GM19463 (cell line): ENCODE data around the gene RNF157.
A peak's percentile ranks its signal among the peaks of the same experiment; 100 is the strongest.

ENCODE experiments used
- ATAC-seq: cut with Tn5 transposase; IDR thresholded peaks from one replicate; pipeline ENCODE4 v1.9.1; 2021; ENCODE audit warnings: mild to moderate bottlenecking, moderate library complexity; ENCODE audit not compliant: unreplicated experiment

Gene RNF157

DNA sequence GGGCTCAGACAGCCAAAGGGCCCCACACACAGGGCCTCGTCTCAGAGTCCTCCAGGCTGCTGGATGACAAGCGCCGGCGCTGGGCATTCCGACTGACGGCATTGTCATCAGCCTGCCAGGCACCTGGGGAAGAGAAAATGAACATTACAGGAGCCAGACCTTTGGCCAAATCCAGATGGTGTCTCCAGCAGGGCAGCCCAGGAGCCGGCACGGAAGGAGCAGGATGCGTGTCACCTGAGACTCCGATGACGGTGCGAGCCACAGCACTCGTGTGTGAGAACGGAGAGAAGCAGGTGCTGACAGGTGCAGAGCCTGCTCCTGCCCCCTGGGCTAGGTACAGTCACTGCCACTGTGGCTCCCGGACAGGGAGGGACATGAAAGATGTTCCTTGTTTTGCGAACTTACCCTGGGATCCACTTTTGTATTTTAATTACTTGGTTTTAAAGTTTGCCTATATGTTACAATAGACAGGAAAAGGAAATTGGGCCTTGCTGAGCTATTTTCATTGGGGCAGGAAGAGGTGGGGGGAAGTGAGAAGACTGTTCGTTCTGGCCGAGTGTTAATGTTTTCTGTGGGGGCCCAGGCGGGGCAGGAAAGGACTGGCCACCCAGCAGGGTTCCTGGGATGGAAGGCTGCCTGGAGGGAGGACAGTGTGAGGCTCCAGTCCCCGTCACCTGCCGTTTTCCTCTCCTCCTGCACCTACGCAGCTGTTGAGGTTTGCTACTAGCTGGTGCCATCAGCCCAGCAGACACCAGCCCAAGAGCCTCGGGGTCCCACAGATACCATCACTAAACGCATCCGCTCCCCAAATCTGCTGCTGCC is 94.9 kb downstream of the RNF157 start:
- no peak for ATAC-seq

DNA sequence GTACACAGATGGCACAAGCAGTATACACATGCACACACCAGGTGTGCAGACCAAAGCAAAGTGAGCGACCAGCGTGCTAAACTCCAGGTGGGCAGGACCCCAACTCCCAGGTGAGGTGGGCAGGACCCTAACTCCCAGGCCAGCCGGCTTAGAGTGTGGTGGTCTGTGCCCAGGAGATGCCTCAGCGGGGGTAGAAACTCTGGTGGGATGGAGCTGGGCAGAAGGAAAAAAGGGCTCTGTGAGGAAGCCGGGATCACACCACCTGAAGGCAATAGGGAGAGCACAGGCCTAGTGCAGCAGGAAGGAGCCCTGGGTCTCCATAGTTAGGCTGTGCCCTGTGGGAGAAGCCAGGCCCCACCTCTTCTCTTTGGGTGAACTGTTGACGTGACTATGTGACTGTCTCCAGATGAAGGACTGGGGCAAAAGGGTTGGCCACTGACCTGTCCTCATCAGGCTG is 97.7 kb downstream of the RNF157 start:
- no peak for ATAC-seq

DNA sequence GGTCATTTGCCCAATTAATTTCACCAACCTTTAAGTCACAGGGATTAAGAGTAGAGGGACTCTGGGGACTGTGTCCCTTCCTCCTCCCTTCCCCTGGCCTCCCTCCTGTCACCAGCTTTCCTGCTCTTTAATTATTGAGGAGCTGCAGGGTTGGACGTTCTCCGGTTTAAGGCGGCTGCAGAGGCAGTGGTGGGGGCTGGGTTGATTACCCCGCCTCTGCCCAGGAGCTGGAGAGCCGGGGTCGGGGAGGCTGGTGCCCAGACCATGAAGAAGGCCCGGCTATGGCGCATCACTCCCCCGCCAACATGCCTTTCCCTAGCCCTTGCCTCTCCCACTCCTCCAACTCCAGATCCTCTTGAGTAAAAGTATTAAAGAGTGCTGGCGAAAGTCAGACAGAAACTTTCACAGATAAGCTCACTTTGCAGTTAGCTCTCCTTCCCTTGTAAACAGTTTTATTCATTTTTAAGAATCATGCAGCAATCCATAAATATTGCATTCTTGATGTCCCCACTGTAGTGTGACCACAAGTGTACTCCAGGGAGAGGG is 98.2 kb downstream of the RNF157 start:
- ATAC-seq: no peak

DNA sequence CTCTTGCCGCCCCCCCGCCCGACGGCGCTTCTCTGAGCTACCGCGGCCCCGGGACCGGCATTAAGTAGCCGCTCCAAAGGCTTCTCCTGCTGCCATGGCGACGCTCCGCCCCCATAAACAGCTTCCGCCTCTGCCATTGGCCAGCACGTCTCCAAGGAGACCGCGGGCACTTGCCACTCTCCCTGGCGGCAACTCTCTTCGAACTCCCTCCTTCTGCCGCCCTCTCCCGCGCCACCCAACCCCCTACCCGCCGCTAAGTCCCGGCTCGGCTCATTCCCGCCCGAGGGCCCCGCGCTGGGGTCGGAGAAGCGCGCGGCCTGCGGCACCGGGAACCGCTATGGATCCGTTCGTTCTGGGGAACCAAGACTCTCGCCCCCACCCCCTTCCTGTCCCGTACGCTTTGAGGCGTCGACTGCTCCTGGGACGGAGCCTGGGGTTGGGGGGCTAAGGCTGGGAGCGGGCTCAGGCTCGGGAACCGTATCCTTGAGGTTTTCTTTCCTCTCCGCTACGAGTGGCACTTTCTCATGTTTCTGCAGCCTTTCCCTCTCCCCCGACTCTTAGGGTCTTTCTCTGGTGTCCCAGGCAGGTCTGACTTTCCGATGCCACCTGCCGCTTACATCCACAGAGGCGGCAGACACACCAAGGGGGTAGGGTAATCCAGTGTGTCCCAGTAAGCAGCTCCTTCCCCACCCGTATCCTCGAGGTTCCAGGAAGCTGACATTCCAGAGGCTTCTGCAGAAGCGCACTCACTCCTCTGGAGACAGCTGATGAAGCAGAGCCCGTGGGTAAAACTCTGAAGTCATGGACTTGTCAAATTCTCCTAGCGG is 98.9 kb downstream of the RNF157 start, which contains the start of gene FOXJ1:
FOXJ1 (minus strand) TSS at position 34 of the 827 bp plus-strand sequence. CDS start 850 bp downstream, outside the sequence.
- ATAC-seq: peak; percentile 79

DNA sequence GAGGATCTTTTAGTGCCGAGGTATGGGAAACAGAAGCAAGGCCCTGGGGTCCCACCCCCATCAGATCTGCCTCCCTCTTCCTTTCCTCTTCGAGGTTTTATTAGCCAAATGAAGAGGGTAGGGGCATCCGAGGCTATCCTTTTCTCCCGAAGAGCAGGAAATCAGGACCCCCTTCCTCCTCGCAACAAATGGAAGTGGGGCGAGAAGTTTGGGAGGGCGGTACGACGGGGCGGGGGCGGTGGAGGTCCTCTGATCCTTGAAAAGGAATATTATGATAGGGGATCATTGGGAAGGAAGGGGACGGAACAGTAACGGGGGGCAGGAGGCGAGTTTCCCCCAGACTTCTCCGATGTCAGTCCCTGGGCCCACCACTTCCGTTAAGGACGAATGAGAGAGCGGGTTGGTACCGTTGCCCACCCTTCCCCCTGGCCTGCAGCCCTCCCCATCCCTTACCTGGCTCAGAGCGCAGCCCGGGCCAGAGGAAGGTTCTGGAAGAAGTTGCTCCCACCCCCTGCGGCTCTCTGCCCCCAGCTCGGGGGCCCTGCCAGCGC is 99.6 kb downstream of the RNF157 start:
- no peak for ATAC-seq

DNA sequence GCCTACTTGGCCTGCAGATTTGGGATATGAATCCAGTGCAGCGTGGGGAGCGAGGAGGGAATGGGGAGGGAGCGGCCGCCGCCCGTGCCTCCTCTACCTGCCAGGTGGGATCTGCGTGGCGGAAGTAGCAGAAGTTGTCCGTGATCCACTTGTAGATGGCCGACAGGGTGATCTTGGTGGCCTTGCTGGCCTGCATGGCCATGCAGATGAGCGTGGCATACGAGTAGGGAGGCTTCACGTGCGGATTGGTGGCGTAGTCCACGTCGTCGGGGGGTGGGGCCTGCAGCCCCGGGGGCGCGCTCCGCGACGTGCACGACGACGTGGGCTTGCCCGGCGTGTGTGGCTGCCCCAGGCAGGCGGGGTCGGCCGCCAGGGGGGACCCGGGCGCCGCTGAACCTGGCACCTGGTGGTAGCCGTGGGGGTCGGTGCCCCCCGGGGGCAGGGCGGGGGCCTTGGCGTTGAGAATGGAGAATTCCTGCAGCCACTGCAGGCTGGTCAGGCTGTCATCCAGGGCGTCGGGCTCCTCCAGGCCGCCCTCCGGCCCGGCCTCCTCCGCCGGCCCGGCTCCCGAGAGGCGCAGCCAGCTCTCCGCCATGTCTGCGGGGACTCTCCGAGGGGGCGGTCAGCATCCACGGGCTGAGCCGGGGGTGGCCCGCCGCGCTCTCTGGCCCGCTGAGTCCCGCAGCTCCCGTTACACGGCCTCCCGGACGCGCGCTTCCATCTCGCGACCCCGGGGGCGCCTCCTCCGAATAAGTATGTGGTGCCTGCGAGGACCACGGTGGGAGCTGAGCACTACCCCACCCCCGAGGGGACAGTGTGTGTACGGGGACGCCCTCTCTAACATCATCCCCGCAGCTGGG is 100.3 kb downstream of the RNF157 start:
- ATAC-seq: no peak

DNA sequence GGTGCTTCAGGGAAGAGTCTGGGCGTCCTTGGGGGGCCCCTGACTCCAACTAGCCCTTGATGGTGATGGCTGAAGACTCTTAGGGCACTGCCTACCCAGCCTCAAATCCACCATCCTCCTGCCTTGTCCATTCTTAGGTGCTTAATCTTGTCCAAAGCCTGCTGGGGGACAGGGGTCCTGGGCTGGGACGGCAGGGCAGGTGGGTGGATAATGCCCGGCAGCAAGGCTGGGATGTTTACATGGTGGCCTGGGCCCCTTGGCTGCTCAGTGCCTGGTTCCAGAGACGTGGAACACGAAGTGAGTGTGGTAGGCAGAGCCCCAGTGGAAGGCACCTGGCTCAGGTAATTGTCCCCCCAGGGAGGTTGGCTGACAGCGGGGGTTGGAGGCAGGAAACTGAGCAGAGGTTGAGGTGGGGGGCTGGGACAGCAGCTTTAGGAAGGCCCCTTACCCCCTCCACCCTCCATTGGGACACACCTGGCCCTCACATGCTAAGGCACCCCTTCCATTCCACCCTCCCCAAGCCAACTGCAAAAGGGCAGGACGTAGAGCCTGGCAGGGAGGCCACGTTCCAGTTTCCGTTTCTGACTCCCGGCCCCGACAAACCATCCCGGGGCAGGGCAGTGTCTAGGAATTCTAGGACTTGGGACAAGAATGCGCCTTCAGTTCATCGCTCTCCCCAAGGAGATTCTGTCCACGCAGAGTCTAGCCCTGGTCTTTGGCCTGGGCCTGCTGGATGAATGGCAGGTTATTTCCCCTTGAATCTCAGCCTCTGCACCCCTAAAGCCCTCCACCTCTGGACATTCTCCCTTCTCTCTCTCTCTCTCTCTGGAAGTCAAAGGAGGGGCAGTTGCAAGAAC is 101.2 kb downstream of the RNF157 start:
- ATAC-seq: no peak

DNA sequence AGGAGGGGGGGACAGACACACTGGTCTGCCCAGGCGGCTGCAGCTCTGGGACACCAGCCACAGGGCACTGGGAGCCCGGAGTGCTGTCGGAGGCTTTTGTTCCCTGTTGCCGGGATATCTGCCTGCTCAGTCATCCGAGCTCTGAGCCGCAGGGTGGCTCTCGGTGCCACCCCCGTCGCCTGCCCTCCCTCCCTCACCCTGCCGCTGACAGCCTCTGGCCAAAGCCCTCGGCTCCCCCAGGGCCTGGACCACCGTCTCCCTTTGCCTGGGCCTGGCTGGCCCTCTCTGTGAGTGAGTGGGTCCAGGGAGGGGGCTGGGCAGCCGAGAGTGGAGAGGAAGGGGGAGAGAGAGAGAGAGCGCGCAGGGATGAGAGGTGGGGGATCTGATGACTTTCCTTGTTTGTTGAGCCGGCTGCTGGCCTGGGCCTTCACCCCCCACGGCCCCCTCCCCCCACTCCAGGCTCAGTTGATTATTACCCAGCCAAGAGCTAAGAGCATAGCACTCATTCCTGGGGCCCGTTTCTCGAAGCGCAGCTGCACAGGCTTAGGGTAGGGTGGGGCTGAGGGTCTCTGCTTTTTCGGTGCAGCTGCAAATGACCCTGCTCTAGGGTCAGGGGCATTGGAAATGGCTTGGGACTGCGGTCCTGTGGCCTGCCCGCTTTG is 101.9 kb downstream of the RNF157 start:
- ATAC-seq: no peak

DNA sequence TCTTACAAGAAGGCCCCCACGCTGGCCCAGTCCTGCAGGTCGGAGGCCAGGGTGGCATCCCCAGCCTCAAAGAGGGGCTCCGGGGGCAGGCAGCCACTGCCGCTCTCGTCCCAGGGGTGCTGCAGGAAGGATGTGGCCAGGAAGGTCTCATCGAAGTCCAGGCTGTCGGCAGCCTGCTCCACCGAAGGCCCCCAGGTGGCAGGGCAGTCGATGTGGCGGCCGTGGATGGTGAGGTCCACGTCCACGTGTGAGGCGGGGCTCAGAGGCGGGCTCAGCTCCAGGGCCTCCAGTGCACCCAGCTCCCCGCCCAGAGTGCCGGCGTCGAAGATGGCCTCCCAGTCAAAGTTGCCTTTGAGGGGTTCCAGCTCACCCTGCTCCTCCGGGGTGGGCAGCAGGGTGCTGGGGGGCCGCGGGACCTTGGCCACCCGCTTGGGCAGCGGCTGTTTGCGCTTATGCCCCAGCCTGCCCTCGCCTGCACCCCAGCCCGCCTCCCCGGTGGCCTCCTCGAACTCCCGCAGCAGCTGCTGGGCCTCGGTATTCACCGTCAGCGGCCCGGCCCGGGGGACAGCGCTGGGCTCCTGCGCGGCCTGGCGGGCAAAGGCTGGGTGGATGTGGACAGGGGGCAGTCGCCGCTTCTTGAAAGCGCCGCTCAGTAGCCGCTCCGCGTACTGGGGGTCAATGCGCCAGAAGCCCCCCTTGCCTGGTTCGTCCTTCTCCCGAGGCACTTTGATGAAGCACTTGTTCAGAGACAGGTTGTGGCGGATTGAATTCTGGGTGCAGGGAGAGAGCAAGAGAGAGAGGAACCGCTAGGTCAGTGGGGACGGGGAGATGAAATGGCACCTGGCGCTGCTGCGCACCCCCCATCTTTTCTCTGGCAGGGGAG is 102.7 kb downstream of the RNF157 start:
- ATAC-seq: no peak

DNA sequence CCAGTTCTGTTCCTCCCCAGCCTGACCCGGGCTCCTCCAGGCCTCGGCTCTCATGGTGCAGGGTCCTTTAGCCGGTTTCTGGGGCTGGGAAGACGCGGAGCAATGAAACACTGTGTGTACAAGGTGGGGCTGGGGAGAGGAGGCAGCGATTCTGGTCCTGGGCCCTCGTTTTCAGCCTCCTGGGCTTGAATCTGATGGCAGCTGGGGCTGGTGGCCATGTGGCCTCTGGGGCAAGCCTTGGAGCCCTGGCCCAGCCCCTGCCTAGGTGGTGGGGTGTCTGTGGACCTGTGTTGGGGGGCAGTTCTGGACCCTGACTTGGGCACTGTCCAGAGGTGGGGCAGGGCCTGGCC is 103.3 kb downstream of the RNF157 start:
- ATAC-seq: no peak

DNA sequence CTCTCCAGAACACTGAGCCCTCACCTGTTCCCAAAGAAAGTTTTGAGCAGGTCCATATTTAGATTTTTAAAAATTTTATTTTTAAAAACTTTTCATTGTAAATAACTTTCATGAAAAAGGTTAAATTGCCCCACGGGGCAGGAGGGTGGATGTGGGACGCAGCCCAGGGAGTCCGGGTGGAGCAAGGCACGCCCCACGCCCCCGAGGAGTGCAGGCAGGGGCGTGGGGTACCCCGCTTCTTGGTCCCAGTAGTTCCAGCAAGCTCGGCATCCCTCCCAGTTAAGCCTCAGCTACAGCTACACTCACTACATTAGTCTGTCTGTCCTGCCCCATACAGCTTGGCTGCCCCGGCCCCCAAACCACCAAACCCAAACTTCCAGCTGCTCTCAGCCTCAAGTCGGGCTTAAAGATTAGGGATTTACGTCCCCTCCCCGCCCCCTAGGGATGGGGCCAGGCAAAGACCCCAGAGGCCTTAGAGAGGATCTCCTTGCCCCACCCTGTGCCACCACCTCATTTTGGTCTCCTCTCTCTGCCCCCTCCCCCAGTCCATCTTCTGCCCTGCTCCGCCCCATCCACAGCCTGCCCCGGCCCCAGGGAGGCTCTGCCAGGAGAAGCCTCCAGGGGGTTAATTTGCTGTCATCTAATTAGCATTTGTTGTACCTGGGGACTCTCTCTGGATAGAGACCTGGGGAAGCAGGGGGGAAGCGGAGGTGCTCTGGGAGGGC is 103.9 kb downstream of the RNF157 start:
- no peak for ATAC-seq

DNA sequence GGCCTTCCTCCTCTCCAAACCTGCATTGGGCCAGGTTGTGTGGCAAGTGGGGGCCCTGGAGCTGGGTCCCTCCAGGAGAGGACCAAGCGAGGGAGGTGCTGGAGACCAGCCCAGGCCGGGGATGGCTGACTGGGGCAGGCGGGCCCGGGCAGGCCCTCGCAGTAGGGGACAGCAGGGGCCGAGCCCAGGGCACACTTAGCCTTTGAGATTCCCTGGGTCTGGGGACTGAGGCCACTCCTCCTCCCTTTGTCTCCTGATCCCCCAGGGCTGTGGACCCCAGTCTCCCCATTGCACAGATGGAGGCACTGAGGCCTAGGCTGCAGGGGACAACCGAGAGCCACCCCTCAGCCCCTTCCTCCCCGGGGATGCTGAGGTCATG is 104.5 kb downstream of the RNF157 start:
- ATAC-seq: no peak

DNA sequence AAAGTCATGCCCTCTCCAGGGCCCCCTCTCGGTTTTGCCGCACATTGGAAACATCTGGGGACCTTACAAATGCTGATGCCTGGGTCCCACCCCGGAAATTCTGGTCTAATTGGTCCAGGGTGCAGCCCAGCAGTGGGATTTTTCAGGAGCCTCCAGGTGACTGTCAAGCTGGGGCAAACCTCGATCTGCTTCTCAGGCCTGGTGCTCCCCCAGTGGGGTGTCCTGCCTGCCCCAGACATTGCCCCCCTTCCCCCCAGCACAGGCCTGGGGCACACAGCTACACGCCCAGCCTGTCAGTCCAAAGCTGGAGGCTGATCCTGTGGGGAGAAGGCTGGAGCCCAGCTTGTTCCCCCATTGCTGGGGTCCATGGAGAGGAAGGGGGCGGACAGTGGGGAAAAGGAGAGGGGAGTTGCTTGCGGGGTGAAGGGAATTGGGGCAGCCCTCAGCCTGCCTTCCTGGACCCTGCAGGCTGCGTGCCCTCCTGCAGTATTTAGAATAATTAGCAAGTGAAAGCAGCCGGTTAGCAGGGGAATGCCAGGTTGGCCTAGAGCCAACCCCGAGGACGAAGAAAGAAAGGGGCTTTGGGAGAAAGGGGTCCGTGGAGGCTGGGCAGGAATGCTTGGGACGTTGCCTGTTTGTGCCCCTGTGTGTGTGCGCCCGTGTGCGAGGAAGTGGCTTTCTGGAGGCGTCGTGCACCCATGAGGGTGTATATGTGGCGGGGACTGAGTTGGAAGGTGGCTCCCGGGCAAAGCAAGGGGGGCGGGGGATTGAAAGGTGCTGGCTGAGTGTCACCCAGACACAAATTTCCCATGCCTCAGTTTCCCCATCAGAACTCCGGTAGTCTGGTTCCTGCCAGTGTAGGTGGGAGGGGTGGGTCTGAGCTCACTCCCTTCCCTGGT is 105.1 kb downstream of the RNF157 start:
- no peak for ATAC-seq

DNA sequence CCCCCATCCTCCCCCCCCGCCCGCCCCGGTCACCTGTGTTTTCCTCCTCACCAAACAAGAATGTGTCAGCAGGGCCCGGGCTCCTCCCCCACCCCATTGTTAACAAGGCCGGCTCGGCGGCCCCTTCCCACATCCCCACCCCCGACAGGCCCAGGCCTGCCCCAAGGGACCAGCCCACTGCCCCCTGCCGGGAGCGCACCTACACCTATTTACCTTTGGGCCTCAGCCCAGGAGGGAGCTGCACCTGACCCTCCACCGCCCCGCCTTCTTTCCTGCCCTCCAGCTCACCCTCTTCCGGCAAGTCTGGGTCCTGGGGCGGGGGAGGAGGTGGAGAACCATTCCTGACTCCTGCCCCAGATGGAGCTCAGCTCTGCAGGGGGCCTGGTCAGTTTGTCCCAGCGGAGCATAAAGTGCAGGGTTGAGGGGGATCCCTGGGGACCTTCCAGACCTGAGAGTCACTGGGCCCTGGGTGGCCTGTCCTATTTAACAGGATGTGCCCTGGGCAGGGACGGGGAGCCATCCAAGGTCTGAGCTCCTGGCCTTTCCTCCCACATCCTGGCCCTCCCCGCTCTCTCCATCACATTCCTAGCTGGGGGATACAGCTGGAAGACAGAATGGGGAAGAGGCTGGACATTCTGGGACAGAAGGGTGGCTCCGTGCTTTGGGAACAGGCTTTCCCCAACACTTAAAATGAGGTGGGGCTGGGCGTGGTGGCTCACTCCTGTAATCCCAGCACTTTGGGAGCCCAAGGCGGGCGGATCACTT is 107.5 kb downstream of the RNF157 start:
- no peak for ATAC-seq

DNA sequence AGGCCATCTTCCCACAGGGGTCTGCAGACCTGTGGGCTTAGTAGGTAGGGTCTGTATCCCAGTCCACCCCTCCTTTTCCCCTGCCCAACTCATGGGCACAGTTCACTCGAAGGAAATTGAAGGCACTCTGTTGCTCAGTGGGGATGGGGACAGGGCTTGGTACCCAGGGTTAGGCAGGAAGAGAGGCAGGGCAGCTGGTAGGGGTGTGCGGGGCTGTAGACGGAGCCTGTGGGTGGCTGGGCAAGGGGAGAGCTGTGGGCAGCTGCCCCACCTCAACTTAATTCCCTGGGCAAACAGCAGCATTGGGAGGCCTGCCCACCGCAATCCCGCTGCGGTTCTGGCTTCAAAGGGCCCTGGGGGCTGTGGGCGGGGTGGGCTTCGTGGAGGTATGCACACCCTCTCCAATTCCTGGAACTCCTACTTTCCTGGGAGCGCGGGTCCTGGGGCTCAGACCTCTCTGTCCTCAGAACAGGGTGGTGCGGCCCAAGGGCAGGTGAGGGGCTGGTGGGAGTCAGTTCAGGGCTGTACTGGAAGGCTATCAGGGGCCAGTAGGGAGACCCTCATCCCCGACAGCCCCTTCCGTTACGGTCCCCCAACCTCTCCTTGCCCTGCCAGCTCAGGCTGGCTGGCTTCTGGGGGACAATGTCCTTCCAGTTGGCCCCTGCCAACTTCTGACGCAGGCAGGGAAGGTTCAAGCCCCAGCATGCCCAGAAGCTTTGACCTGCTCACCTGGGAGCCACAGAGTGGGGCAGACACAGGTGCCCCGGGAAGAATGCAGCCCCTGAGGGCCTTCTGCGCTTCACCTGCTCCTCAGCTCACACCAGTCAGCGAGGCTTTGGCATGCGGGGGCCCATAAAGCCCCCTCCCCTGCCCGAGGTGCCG is 108.4 kb downstream of the RNF157 start:
- ATAC-seq: no peak
